ENCODE data around the gene OR12D2. TPM values are rescaled to one million over a fixed set of nuclear protein-coding genes. Genes with fewer than 3 reads are reported as not detected.

Gene OR12D2
- total RNA-seq, 6 donors from 2014 or later: not detected

GRCh38 chr6:29414588-29414987, 19.2 kb downstream of the OR12D2 start, which contains the start of gene OR12D1:
OR12D1 (plus strand) TSS chr6:29414928.
- no peaks in the 10 kb centered on the region for H3K9me3 ChIP-seq
- no peak within 1 kb of the TSS for H3K4me3 ChIP-seq
- DNase-seq: no peak
- no peak within 1 kb of the TSS for H3K27ac ChIP-seq
- H3K27me3 ChIP-seq: no peaks in the 10 kb centered on the region
- no peaks in the 10 kb centered on the region for H3K4me1 ChIP-seq
- H3K36me3 ChIP-seq: no peaks in the 10 kb centered on the region
- TF ChIP-seq POLR2A (IDR thresholded peaks at IDR 0.05) (no peak), CTCF (IDR thresholded peaks at IDR 0.05) (no peak), POLR2AphosphoS5 (IDR thresholded peaks at IDR 0.05) (no peak), EP300 (IDR thresholded peaks at IDR 0.05) (no peak)
- no peak for ATAC-seq (ENCODE audit: low FRiP score in 2 of 2)

GRCh38 chr6:29419516-29419915, 24.1 kb downstream of the OR12D2 start:
- H3K27me3 ChIP-seq: no peaks in the 10 kb centered on the region
- no peak overlapping the region for H3K4me3 ChIP-seq
- no peak for ATAC-seq (ENCODE audit: low FRiP score in 2 of 2)
- 79 to 80% methylated on average over 3 of the region's 3 CpGs for WGBS, 2 donors
- H3K36me3 ChIP-seq: no peaks in the 10 kb centered on the region
- peaks cover 0 to 3% (median 0%) of the 10 kb centered on the region in 4 donors for H3K9me3 ChIP-seq
- no peak for DNase-seq
- H3K27ac ChIP-seq: no peak overlapping the region
- TF ChIP-seq EP300 (IDR thresholded peaks at IDR 0.05) (no peak), POLR2A (IDR thresholded peaks at IDR 0.05) (no peak), CTCF (IDR thresholded peaks at IDR 0.05) (no peak), POLR2AphosphoS5 (IDR thresholded peaks at IDR 0.05) (no peak)
- no peaks in the 10 kb centered on the region for H3K4me1 ChIP-seq

GRCh38 chr6:29424168-29424567, 28.7 kb downstream of the OR12D2 start:
- 92 to 97% methylated on average over 2 of the region's 2 CpGs for WGBS, 2 donors
- Histone ChIP-seq H3K36me3 (no peaks in the 10 kb centered on the region), H3K4me3 (no peak overlapping the region), H3K4me1 (no peaks in the 10 kb centered on the region), H3K9me3 (peaks cover 0 to 3% (median 0%) of the 10 kb centered on the region in 4 donors), H3K27me3 (no peaks in the 10 kb centered on the region), H3K27ac (no peak overlapping the region)
- no peak for DNase-seq
- TF ChIP-seq EP300 (IDR thresholded peaks at IDR 0.05) (no peak), CTCF (IDR thresholded peaks at IDR 0.05) (no peak)
- ATAC-seq (ENCODE audit: low FRiP score in 2 of 2): no peak

- no peaks in the 10 kb centered on the region for H3K4me1 ChIP-seq
- H3K9me3 ChIP-seq: peaks cover 0 to 3% (median 0%) of the 10 kb centered on the region in 4 donors
- 42 to 53% methylated on average over 2 of the region's 2 CpGs for WGBS, 2 donors
- ATAC-seq (ENCODE audit: low FRiP score in 2 of 2) (no peak), DNase-seq (no peak)
- no peak overlapping the region for H3K27ac ChIP-seq
- H3K27me3 ChIP-seq: no peaks in the 10 kb centered on the region
- H3K36me3 ChIP-seq: no peaks in the 10 kb centered on the region
- no peak overlapping the region for H3K4me3 ChIP-seq
- no peak for TF ChIP-seq EP300 (IDR thresholded peaks at IDR 0.05)
- no peak for TF ChIP-seq POLR2A (IDR thresholded peaks at IDR 0.05)
- TF ChIP-seq CTCF (IDR thresholded peaks at IDR 0.05): no peak
- no peak for TF ChIP-seq POLR2AphosphoS5 (IDR thresholded peaks at IDR 0.05)
Measured at GRCh38 chr6:29424575-29424974, 29.1 kb downstream of the OR12D2 start.

- Histone ChIP-seq H3K36me3 (no peaks in the 10 kb centered on the region), H3K9me3 (peaks cover 0 to 3% (median 0%) of the 10 kb centered on the region in 4 donors), H3K27ac (no peak overlapping the region), H3K4me3 (no peak overlapping the region), H3K27me3 (no peaks in the 10 kb centered on the region), H3K4me1 (no peaks in the 10 kb centered on the region)
- no peak for ATAC-seq (ENCODE audit: low FRiP score in 2 of 2)
- DNase-seq: no peak
- TF ChIP-seq EP300 (IDR thresholded peaks at IDR 0.05) (no peak), CTCF (IDR thresholded peaks at IDR 0.05) (no peak), POLR2AphosphoS5 (IDR thresholded peaks at IDR 0.05) (no peak), POLR2A (IDR thresholded peaks at IDR 0.05) (no peak)
- WGBS, 2 donors: 36 to 58% methylated on average over 1 of the region's 1 CpG
Measured at GRCh38 chr6:29425075-29425474, 29.6 kb downstream of the OR12D2 start.
